Activated T-helper 17 cell treated with anti-CD3 and anti-CD28 coated beads, Interleukin-2, amount 50 U/mL, for 72 hours (primary cell): Measurements from ENCODE around the gene PKP4. TPM values are rescaled to one million over a fixed set of nuclear protein-coding genes. Genes with fewer than 3 reads are reported as not detected.
A peak's percentile ranks its signal among the peaks of the same experiment; 100 is the strongest.

ENCODE experiments used
- ATAC-seq: fragments of 150-1000 bp; cut with Tn5 transposase; replicated peaks from 2 replicates; pipeline ENCODE4 v1.10.0; 2021; ENCODE audit warnings: mild to moderate bottlenecking, moderate library complexity
- H3K27ac Mint-ChIP-seq: one replicate; pipeline ENCODE4 v1.8.0; 2022; ENCODE audit warnings: mixed read lengths
- H3K27me3 Mint-ChIP-seq: one replicate; pipeline ENCODE4 v1.8.0; 2022; ENCODE audit warnings: mixed read lengths
- H3K36me3 Mint-ChIP-seq: one replicate; pipeline ENCODE4 v1.8.0; 2022; ENCODE audit warnings: low read depth, mild to moderate bottlenecking, mixed read lengths
- H3K4me1 Mint-ChIP-seq: one replicate; pipeline ENCODE4 v1.8.0; 2022; ENCODE audit warnings: mixed read lengths
- H3K4me3 Mint-ChIP-seq: one replicate; pipeline ENCODE4 v1.8.0; 2022; ENCODE audit warnings: mild to moderate bottlenecking, mixed read lengths
- H3K9me3 Mint-ChIP-seq: one replicate; pipeline ENCODE4 v1.8.0; 2022; ENCODE audit warnings: mixed read lengths
- total RNA-seq, 2 donors: library from RNA; stranded (reverse); gene quantifications; one replicate each; pipeline ENCODE4 v1.2.3, GENCODE V29; 2022

Gene PKP4
- total RNA-seq, 2 donors from 2014 or later = 24.0 to 35.0 TPM

DNA sequence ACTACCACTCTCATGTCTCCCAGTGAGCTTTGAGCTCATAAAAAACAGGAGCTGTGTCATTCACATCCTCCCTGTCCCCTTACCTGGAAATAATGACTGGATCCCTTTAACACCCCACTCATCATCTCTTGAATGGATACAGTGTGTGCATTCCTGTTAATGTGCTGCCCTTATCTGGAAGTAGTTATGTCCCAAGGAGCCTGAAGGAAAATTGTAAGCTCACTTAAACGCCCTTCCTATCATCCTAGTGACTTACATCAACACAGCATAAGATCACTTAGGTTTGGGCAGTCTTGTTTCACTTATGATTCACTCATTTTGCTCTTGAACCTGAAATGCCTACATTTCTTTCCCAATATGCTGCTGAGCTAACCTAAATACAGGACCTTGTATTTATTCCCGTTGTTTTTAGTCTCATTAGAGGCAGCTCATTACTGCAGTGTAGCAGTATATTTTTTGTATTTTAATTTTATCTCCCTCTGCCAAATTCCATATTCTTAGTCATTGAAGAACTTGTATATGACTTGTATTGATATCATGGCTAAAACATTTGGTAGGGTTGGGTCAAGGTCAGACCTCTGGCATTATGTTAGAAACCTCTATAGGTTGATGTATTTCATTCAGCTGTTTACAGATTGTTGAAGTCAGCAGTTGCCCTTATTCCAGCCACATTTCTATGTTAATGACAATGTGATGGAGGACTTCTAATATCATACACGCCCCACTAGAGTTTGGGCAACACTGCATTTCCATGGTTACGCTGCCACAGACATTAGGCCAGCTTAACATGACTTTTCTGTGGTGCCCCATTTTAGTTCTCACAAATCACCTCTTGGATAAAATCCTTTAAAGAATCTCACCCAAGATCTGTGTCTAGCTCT, 72.9 kb downstream of the PKP4 start:
- Mint-ChIP-seq H3K27ac (no peak overlapping the region), H3K4me1 (no peaks in the 10 kb centered on the region), H3K4me3 (no peak overlapping the region), H3K36me3 (peaks cover 7% of the 10 kb centered on the region), H3K27me3 (no peaks in the 10 kb centered on the region), H3K9me3 (no peaks in the 10 kb centered on the region)
- ATAC-seq = no peak

DNA sequence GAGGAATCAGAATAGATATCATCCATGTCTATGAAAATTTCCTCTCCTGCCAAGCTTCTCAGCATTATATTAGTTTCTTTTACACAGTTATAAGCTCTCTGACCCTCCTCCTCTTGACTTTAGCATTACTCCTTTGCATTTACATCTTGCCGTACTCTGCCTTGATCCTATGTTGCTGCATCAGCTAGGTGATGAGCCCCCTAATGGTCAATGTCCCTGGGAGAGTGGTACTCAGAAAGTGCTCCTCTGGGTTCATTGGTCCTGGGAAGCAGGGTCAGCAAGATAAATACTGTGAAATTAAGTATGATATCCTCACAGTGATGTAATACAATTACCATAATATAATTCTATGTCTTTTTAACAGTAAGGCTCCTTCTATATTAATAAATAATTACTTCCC, 74.1 kb downstream of the PKP4 start:
- no peaks in the 10 kb centered on the region for H3K27me3 Mint-ChIP-seq
- no peaks in the 10 kb centered on the region for H3K4me1 Mint-ChIP-seq
- H3K27ac Mint-ChIP-seq = no peak overlapping the region
- no peak for ATAC-seq
- H3K36me3 Mint-ChIP-seq = peaks cover 13% of the 10 kb centered on the region
- no peaks in the 10 kb centered on the region for H3K9me3 Mint-ChIP-seq
- H3K4me3 Mint-ChIP-seq = no peak overlapping the region

DNA sequence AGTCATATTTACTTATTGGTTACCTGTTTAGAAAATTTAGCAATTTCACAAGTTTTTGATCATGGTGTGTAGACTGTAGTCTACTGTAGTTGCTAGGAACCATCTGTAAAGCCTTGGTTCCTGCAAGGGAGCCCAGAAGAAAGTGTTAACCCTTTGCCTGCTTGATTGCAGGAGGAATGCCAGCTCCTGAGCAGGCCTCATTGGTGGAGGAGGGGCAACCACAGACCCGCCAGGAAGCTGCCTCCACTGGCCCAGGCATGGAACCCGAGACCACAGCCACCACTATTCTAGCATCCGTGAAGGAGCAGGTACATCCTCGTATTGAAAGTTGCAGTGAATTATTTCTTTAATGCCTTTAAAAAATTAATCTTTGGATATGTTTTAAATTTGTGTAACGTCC, 76.3 kb downstream of the PKP4 start:
- no peak for ATAC-seq
- H3K27me3 Mint-ChIP-seq = no peaks in the 10 kb centered on the region
- no peak overlapping the region for H3K27ac Mint-ChIP-seq
- no peak overlapping the region for H3K4me3 Mint-ChIP-seq
- H3K9me3 Mint-ChIP-seq = no peaks in the 10 kb centered on the region
- no peaks in the 10 kb centered on the region for H3K4me1 Mint-ChIP-seq
- peaks cover 19% of the 10 kb centered on the region for H3K36me3 Mint-ChIP-seq

DNA sequence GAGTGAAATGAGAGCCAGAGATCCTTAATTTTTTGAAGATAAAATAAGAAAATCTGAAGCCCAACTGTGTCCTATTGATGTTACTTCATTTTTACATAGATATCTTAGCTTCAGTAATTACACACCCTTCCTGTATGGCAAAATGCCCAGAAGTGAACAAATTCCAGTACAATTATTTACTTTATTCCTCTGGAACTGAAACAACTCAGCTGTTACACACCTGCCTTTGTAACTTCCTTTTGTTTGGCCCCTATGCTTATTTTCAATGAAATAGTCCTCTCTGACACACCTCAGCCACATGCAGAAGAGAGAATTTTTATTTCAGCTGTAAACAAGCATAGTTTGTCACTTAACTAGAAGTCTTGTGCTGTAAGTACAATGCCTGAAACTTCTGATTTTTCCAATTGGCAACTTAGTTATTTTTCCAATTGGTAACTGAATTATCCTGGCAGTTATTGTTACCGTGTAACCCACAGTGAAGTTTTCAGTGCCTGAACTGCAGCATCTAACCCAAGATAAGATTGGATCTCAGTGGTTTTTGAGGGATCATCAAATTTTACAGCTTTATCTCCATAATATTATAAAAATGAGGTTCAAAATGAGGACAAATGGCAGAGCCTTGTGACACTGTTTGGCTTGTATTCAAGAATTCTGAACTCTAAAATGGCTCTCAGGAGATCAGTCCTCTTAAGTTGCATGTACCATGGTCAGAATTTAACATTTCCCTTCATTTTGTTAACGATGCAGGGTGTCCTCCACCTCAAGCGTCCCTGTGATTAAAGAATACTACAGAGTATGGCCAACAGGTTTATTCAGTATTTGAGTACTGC, 82.6 kb downstream of the PKP4 start:
- no peaks in the 10 kb centered on the region for H3K27me3 Mint-ChIP-seq
- no peak for ATAC-seq
- peaks cover 20% of the 10 kb centered on the region for H3K36me3 Mint-ChIP-seq
- H3K4me1 Mint-ChIP-seq = peaks cover 8% of the 10 kb centered on the region
- no peak overlapping the region for H3K27ac Mint-ChIP-seq
- no peaks in the 10 kb centered on the region for H3K9me3 Mint-ChIP-seq
- no peak overlapping the region for H3K4me3 Mint-ChIP-seq

DNA sequence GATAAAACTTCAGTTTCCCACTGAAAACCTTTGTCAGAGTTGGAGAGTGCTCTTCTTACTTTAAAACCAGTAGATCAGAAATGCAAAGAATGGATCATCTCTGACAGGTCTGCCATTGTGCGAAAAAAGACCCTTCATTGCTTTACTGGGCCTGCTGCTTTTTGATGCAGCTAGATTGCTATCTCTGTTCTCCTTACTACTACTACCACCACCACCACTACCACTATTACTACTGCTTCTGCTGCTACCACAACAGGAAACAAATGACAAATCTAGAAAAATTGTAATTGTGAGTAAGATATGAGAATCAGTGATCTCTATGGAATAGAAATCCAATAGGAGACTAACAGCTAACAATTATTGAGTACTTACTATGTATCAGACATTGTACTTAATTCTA, 85.8 kb downstream of the PKP4 start:
- peaks cover 4% of the 10 kb centered on the region for H3K9me3 Mint-ChIP-seq
- H3K27ac Mint-ChIP-seq = no peak overlapping the region
- ATAC-seq = peak; percentile 51
- peaks cover 14% of the 10 kb centered on the region for H3K4me1 Mint-ChIP-seq
- H3K4me3 Mint-ChIP-seq = no peak overlapping the region
- peaks cover 20% of the 10 kb centered on the region for H3K36me3 Mint-ChIP-seq
- no peaks in the 10 kb centered on the region for H3K27me3 Mint-ChIP-seq

DNA sequence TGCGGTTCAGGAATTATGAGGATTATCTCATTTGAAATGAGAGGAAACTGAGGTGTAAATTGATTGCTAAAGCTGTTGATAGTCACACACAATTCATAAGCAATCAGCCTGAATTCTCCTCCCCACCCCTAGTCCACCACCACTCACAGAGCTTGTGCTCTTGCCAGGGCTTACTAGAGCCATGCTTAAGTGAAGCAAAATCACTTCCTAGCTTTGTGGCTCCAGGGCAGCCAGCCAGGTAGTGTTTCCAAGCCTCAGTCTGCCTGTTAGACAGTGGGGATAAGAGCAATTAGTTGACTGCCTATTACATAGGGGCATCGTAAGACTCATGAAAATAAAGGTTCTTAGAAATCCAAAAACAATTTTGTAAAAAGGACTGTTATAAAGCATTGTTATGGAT, 87.2 kb downstream of the PKP4 start:
- Mint-ChIP-seq H3K4me3 (no peak overlapping the region), H3K9me3 (peaks cover 4% of the 10 kb centered on the region), H3K36me3 (peaks cover 23% of the 10 kb centered on the region), H3K27me3 (no peaks in the 10 kb centered on the region), H3K4me1 (peaks cover 14% of the 10 kb centered on the region), H3K27ac (no peak overlapping the region)
- ATAC-seq = no peak

DNA sequence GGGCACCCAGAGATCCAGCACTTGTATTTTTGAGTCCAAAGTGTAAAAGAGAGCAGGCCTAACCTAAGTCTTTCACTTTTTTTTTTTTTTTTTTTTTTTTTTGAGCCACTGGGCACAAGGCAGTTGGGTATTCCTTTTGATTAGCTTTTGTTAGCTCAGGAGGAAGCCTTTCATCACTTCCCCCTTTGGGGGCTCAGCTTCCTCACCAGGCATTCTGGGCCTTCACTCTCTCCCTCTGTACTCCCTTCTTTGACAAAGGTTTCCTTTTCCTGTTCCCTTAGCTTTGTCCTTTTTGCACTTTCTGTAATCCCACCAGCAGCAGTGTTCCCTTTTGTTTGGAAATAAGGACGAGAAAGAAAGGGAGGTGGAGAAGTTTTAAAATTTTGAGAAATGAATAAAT, 88.2 kb downstream of the PKP4 start:
- H3K27ac Mint-ChIP-seq = no peak overlapping the region
- no peaks in the 10 kb centered on the region for H3K27me3 Mint-ChIP-seq
- ATAC-seq = no peak
- peaks cover 14% of the 10 kb centered on the region for H3K4me1 Mint-ChIP-seq
- H3K36me3 Mint-ChIP-seq = peaks cover 27% of the 10 kb centered on the region
- H3K9me3 Mint-ChIP-seq = peaks cover 4% of the 10 kb centered on the region
- H3K4me3 Mint-ChIP-seq = no peak overlapping the region

DNA sequence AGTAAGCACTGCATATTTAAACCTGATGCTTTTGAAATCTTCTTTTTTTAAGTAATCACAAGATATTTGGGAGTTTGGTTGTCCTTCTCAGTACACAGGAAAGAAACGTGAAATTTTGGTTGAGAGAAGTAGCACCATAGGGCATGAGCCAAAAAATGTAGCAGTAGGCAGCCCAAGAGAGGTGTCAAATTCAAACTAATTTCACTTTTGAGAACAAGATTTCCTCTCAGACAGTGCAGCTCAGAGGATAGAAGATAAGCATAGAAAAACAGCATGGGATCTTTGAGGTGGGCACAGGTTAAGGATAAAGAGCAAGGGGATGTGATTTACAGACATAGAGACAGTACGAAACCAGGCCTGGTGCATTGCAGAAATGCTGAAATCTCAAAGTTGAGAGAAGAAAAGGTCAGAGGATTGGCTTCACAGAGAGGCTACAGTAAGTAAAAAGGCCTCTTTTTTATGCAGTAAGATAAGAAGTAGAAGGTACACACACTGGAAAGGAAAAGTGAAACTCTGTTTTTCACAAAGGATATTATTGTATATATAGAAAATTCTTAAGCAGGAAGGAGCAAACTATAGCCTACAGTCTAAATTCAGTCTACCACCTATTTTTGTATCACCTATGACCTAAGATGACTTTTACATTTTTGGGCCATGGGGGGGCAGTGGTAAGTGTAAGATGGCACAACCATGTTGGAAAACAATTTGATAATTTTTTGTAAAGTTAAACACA, 89.8 kb downstream of the PKP4 start:
- Mint-ChIP-seq H3K4me3 (no peak overlapping the region), H3K27me3 (no peaks in the 10 kb centered on the region), H3K4me1 (peaks cover 14% of the 10 kb centered on the region), H3K27ac (no peak overlapping the region), H3K36me3 (peaks cover 27% of the 10 kb centered on the region), H3K9me3 (peaks cover 4% of the 10 kb centered on the region)
- no peak for ATAC-seq

DNA sequence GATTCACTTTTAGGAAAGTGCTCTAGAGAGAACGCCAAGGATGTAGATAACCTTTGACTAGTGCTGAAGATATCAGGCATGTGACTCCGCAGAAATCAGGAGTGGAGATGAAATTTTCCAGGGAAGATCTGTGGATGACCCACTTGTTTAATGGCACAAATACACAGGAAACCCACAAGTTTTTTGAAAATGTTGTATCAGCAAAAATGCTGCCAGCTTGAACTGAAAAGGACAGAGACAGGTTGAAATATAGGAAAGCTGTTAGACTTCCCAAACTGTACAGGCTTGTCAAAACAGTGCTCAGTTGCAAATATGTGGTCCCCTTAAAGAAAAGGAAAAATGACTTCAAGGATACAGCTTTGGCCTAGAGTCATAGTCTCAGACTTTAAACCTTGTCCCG, 96.5 kb downstream of the PKP4 start:
- Mint-ChIP-seq H3K27me3 (no peaks in the 10 kb centered on the region), H3K36me3 (peaks cover 4% of the 10 kb centered on the region), H3K9me3 (no peaks in the 10 kb centered on the region), H3K4me1 (no peaks in the 10 kb centered on the region), H3K4me3 (no peak overlapping the region), H3K27ac (no peak overlapping the region)
- ATAC-seq = no peak

DNA sequence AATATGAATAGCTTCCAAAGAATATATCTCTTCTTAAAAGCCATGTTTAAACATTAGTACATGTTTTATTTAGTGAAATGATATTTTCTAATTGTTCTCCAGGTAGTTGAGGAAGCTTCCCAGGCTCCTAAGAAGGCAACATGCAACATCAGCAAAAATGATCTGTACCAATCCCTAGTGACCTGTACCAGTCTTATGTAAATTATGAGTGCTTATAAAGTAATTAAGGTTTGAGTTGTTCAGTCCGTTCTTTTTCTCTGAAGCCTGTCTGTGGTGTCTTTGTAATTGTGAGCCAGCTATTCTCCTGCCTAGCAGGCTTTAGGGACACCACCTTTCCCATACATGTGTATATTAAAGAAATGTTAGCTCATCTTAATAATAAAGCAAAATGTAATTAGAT, 98.2 kb downstream of the PKP4 start:
- no peaks in the 10 kb centered on the region for H3K9me3 Mint-ChIP-seq
- no peaks in the 10 kb centered on the region for H3K27me3 Mint-ChIP-seq
- no peak overlapping the region for H3K27ac Mint-ChIP-seq
- H3K36me3 Mint-ChIP-seq = no peaks in the 10 kb centered on the region
- H3K4me3 Mint-ChIP-seq = no peak overlapping the region
- ATAC-seq = no peak
- H3K4me1 Mint-ChIP-seq = no peaks in the 10 kb centered on the region

DNA sequence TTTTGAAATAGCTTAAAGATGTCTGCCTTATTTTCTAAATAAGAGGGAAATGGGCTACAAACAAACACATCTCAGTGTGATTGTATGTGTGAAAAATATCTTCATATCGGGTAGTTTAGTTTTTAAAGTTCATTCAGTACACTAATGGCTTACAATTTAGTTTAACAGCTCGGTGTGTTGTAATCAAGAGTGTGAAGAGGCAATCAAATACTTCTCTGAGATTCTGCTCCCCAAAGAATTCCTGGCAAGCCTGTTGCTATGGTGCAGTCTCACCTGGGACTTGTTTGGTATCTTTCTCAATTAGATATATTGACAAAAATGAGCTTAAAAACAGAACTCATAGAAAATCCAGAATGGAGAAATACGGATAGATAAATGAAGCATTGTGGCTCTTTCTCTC, 99.4 kb downstream of the PKP4 start:
- Mint-ChIP-seq H3K4me3 (no peak overlapping the region), H3K36me3 (no peaks in the 10 kb centered on the region), H3K27me3 (no peaks in the 10 kb centered on the region), H3K4me1 (no peaks in the 10 kb centered on the region), H3K9me3 (no peaks in the 10 kb centered on the region), H3K27ac (no peak overlapping the region)
- ATAC-seq = no peak

DNA sequence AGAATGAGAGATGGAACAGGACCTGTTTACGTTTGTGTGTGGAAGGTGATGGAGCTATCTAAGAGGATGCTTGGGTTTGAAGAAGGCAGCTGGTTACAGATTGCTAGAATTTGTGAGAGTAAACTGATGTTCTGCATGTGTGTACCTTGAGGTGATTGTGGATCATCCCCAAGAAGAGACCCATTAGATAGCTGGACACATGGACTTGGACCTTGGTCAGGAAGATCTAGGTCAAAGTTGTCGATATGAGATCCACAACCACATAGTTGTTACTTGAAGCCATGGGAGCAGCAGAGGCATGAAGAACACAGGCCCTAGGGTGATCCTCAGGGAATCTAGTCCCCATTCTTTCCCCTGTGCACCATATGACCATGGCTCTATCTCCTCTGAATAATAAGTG, 101.0 kb downstream of the PKP4 start:
- no peaks in the 10 kb centered on the region for H3K9me3 Mint-ChIP-seq
- no peak for ATAC-seq
- no peaks in the 10 kb centered on the region for H3K36me3 Mint-ChIP-seq
- no peaks in the 10 kb centered on the region for H3K27me3 Mint-ChIP-seq
- no peaks in the 10 kb centered on the region for H3K4me1 Mint-ChIP-seq
- no peak overlapping the region for H3K27ac Mint-ChIP-seq
- H3K4me3 Mint-ChIP-seq = no peak overlapping the region

DNA sequence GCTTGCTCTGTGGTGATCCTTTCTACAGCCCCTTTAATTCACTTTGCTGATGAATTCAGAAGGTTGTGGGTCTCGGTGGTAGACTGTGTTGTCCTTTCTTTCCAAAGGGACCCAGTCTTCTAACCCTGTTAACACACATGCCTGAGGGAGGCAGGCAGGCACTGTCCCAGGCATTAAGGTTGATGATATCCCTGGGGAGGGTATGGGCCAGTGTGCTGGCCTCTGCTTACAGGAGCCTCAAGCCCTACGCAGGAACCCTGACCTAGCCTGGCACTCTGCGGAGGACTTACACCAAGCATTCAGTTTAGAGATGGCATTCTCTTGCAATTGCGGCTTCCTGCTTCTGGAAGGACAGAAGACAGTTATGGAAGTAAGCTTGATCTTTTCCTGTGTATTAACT, 102.5 kb downstream of the PKP4 start:
- no peak for ATAC-seq
- Mint-ChIP-seq H3K27me3 (no peaks in the 10 kb centered on the region), H3K9me3 (no peaks in the 10 kb centered on the region), H3K36me3 (no peaks in the 10 kb centered on the region), H3K4me1 (no peaks in the 10 kb centered on the region), H3K27ac (no peak overlapping the region), H3K4me3 (no peak overlapping the region)

DNA sequence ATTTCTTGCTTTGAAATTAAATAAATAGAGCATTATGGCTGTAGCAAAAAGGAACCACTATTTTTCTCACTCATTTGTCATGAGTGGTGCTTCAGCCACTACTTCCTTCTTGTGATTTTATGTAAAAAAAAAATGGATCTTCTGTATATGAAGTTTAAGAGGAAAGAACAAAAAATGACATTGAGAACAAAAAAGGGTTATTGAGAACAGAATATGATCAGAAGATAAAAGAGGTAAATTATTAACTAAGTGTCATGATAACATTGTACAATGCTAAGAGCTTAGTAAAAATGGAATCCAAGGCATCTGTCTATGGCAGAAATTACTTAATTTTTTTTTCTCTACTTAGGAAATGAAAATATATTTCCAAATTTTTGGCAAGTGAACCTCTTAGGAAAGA, 103.5 kb downstream of the PKP4 start:
- no peaks in the 10 kb centered on the region for H3K4me1 Mint-ChIP-seq
- H3K36me3 Mint-ChIP-seq = no peaks in the 10 kb centered on the region
- H3K4me3 Mint-ChIP-seq = no peak overlapping the region
- no peak for ATAC-seq
- no peaks in the 10 kb centered on the region for H3K9me3 Mint-ChIP-seq
- no peak overlapping the region for H3K27ac Mint-ChIP-seq
- no peaks in the 10 kb centered on the region for H3K27me3 Mint-ChIP-seq
